SK-N-SH (cell line): ENCODE data around the gene RBPJL. TPM values are rescaled to one million over a fixed set of nuclear protein-coding genes. Genes with fewer than 3 reads are reported as not detected.

Experiments used
- CTCF ChIA-PET: fragments of 300-600, 350-600 bp; formaldehyde crosslinking; extraction: SDS; loops from one replicate; lab custom pipeline; 2021; lab: Yijun Ruan, JAX
- POLR2A ChIA-PET: fragments of 350-600 bp; sonication (Branson Sonifier 250); formaldehyde crosslinking; extraction: SDS; loops from one replicate; lab custom pipeline; 2020; ENCODE audit warnings: antibody characterized with exemption, inconsistent platforms; lab: Yijun Ruan, JAX
- DNase-seq: peaks from one replicate; pipeline ENCODE4 v3.0.0; 2012
- H2AFZ ChIP-seq: fragments of 200-600 bp; sonication (generic); 2 replicates; pipeline ENCODE4 v1.8.1; 2016; ENCODE audit warnings: antibody characterized with exemption, mild to moderate bottlenecking, low read depth
- H3F3A ChIP-seq: fragments of 200-600 bp; sonication (generic); replicated peaks from 2 replicates; pipeline ENCODE3; 2016; ENCODE audit warnings: antibody characterized with exemption, mild to moderate bottlenecking; ENCODE audit not compliant: insufficient read depth
- H3K27ac ChIP-seq, 2 experiments: fragments of 200-500 bp in 1 of 2; fragments of 200-600 bp in 1 of 2; sonication (Bioruptor generic) in 1 of 2; sonication (generic), shearing (Covaris generic) in 1 of 2; 2 replicates each; pipeline versions ENCODE4 v1.5.1 to v1.6.1; 2014 to 2016; ENCODE audit warnings: low read depth in 2 of 2, inconsistent platforms in 1 of 2, low read length in 1 of 2, mild to moderate bottlenecking in 1 of 2, mixed read lengths in 1 of 2
- H3K27me3 ChIP-seq: fragments of 200-600 bp; sonication (generic), shearing (Covaris generic); 2 replicates; pipeline ENCODE4 v1.6.1; 2016; ENCODE audit warnings: mixed run types; ENCODE audit not compliant: insufficient read depth
- H3K36me3 ChIP-seq, 2 experiments: fragments of 200-500 bp in 1 of 2; fragments of 200-600 bp in 1 of 2; sonication (Bioruptor generic) in 1 of 2; sonication (generic) in 1 of 2; replicated peaks in 1 of 2; 2 replicates each; pipeline versions ENCODE3 to v1.5.1; 2014 to 2016; ENCODE audit warnings: low read length in 1 of 2, mild to moderate bottlenecking in 1 of 2; ENCODE audit not compliant: insufficient read depth in 2 of 2, control insufficient read depth in 1 of 2
- H3K4me1 ChIP-seq, 2 experiments: fragments of 200-500 bp in 1 of 2; fragments of 200-600 bp in 1 of 2; sonication (Bioruptor generic) in 1 of 2; sonication (generic), shearing (Covaris generic) in 1 of 2; 2 replicates each; pipeline versions ENCODE4 v1.5.1 to v1.6.1; 2014 to 2016; ENCODE audit warnings: low read depth in 1 of 2, low read length in 1 of 2, mixed run types in 1 of 2; ENCODE audit not compliant: insufficient read depth in 2 of 2, control insufficient read depth in 1 of 2
- H3K4me2 ChIP-seq: fragments of 200-600 bp; sonication (generic), shearing (Covaris generic); 2 replicates; pipeline ENCODE4 v1.6.1; 2017; ENCODE audit warnings: mixed run types
- H3K4me3 ChIP-seq, 2 experiments: fragments of 200-500 bp in 1 of 2; fragments of 200-600 bp in 1 of 2; sonication (Bioruptor generic) in 1 of 2; sonication (generic), shearing (Covaris generic) in 1 of 2; 2 replicates each; pipeline versions ENCODE4 v1.5.1 to v1.8.1; 2014 to 2016; ENCODE audit warnings: low read depth in 2 of 2, inconsistent platforms in 1 of 2, low read length in 1 of 2, mild to moderate bottlenecking in 1 of 2, mixed read lengths in 1 of 2, moderate library complexity in 1 of 2
- H3K79me2 ChIP-seq: fragments of 200-600 bp; sonication (generic); 2 replicates; pipeline ENCODE4 v1.8.1; 2017; ENCODE audit warnings: mild to moderate bottlenecking; ENCODE audit not compliant: insufficient read depth
- H3K9ac ChIP-seq: fragments of 200-600 bp; sonication (generic); 2 replicates; pipeline ENCODE4 v1.6.1; 2017; ENCODE audit warnings: mixed run types
- H3K9me2 ChIP-seq: fragments of 200-600 bp; sonication (generic); 2 replicates; pipeline ENCODE4 v1.6.1; 2017; ENCODE audit warnings: mixed run types
- H3K9me3 ChIP-seq: fragments of 200-600 bp; sonication (generic); 2 replicates; pipeline ENCODE4 v1.6.1; 2017; ENCODE audit warnings: mixed run types, mild to moderate bottlenecking, moderate library complexity
- H4K20me1 ChIP-seq: fragments of 200-600 bp; sonication (generic); 2 replicates; pipeline ENCODE4 v1.6.1; 2017; ENCODE audit warnings: mild to moderate bottlenecking, mixed run types; ENCODE audit not compliant: insufficient read depth
- CHD2 ChIP-seq: fragments of 150-350 bp; IDR thresholded peaks from 2 replicates; pipeline ENCODE4 v1.6.1; 2018; ENCODE audit warnings: low read length; ENCODE audit not compliant: partially characterized antibody
- ELF1 ChIP-seq: IDR thresholded peaks from 2 replicates; pipeline ENCODE4 v1.4.0; 2012
- FOXJ3 ChIP-seq: sonication (generic); formaldehyde crosslinking; IDR thresholded peaks from 2 replicates; pipeline ENCODE4 v1.5.1; 2020; ENCODE audit warnings: mild to moderate bottlenecking, missing genetic modification reagents
- GABPA ChIP-seq: IDR thresholded peaks from 2 replicates; pipeline ENCODE4 v1.4.0; 2012; ENCODE audit warnings: low read depth, mild to moderate bottlenecking
- GATA2 ChIP-seq: sonication (generic); formaldehyde crosslinking; IDR thresholded peaks from 2 replicates; pipeline ENCODE4 v1.5.0; 2020; ENCODE audit warnings: mild to moderate bottlenecking, missing genetic modification reagents
- IRF3 ChIP-seq: fragments of 150-350 bp; IDR thresholded peaks from 2 replicates; pipeline ENCODE4 v1.6.1; 2016; ENCODE audit warnings: mild to moderate bottlenecking, low read depth, low read length
- MAX ChIP-seq: IDR thresholded peaks from 2 replicates; pipeline ENCODE4 v1.4.0; 2012; ENCODE audit warnings: low read depth
- MEF2A ChIP-seq: IDR thresholded peaks from 2 replicates; pipeline ENCODE4 v1.4.0; 2012; ENCODE audit warnings: low read depth, borderline replicate concordance
- NRF1 ChIP-seq: IDR thresholded peaks from 2 replicates; pipeline ENCODE4 v1.6.1; 2012; ENCODE audit warnings: low read depth, mild to moderate bottlenecking, low read length
- POLR2AphosphoS5 ChIP-seq: IDR thresholded peaks from 2 replicates; pipeline ENCODE4 v1.6.1; 2012; ENCODE audit warnings: low read depth, low read length
- RCOR1 ChIP-seq: fragments of 150-350 bp; IDR thresholded peaks from 2 replicates; pipeline ENCODE4 v1.6.1; 2017; ENCODE audit warnings: antibody characterized with exemption, low read length
- RFX5 ChIP-seq: IDR thresholded peaks from 2 replicates; pipeline ENCODE4 v1.6.1; 2012; ENCODE audit warnings: mild to moderate bottlenecking, improper control_type of control experiment, low read length
- SIN3A ChIP-seq: IDR thresholded peaks from 2 replicates; pipeline ENCODE4 v1.6.1; 2012; ENCODE audit warnings: low read depth, mild to moderate bottlenecking, low read length, moderate library complexity, borderline replicate concordance
- SMC3 ChIP-seq: IDR thresholded peaks from 2 replicates; pipeline ENCODE4 v1.6.1; 2012; ENCODE audit warnings: low read depth, low read length, improper control_type of control experiment
- TAF1 ChIP-seq: IDR thresholded peaks from 2 replicates; pipeline ENCODE4 v1.6.1; 2012; ENCODE audit warnings: low read depth, mild to moderate bottlenecking, low read length, moderate library complexity, borderline replicate concordance
- TCF12 ChIP-seq: IDR thresholded peaks from 2 replicates; pipeline ENCODE4 v1.4.0; 2012
- USF1 ChIP-seq: IDR thresholded peaks from 2 replicates; pipeline ENCODE4 v1.4.0; 2012; ENCODE audit warnings: low read depth, borderline replicate concordance
- USF2 ChIP-seq: fragments of 150-350 bp; IDR thresholded peaks from 2 replicates; pipeline ENCODE4 v1.6.1; 2017; ENCODE audit warnings: antibody characterized with exemption, low read length, low read depth, borderline replicate concordance
- WGBS: methylation state at CpG from one replicate; pipeline ENCODE4 v1.1.6; 2017; ENCODE audit warnings: low lambda C conversion rate; 5-methylcytosine and 5-hydroxymethylcytosine counted together
- polyA plus RNA-seq, 3 experiments: library from polyadenylated mRNA; depleted of rRNA; stranded (reverse); fragments of >200 nt; gene quantifications; 2 replicates each; pipeline ENCODE4 v1.2.3, GENCODE V29; 2012

Gene RBPJL
- polyA plus RNA-seq, 1 of the 3 experiments (the other 2 are of a cell fraction) = not detected

GRCh38 chr20:45316150-45317080 lies 9.8 kb downstream of the RBPJL start:
- H3K9me3 ChIP-seq = no peaks in the 10 kb centered on the region
- H3K4me2 ChIP-seq = no peak overlapping the region
- H2AFZ ChIP-seq = no peak overlapping the region
- ChIA-PET CTCF (interaction anchor here (0.6 to 9.8 kb wide), 11 partner anchors 9 to 455 kb away, joined by 3 to 122 read pairs (median 6); partner anchors contain the start of gene SYS1), POLR2A (no interaction called here)
- H3K4me3 ChIP-seq = no peak overlapping the region
- no peak overlapping the region for H3K27ac ChIP-seq
- 35% methylated on average over 26 of the region's 71 CpGs for WGBS
- H3K79me2 ChIP-seq = no peaks in the 10 kb centered on the region
- H3K36me3 ChIP-seq = no peaks in the 10 kb centered on the region
- no peak overlapping the region for H3K9ac ChIP-seq
- H3K9me2 ChIP-seq = no peaks in the 10 kb centered on the region
- TF ChIP-seq USF2 = no peak
- no peak for TF ChIP-seq RCOR1
- no peak for TF ChIP-seq MAX
- no peak for TF ChIP-seq SMC3
- no peak for TF ChIP-seq ELF1
- no peak for TF ChIP-seq USF1
- TF ChIP-seq GATA2 (CRISPR knock-in tag) = no peak
- no peak for TF ChIP-seq TAF1
- TF ChIP-seq NRF1 = no peak
- no peak for TF ChIP-seq RFX5
- TF ChIP-seq POLR2AphosphoS5 = no peak
- no peak for TF ChIP-seq FOXJ3 (CRISPR knock-in tag)
- TF ChIP-seq MEF2A = no peak
- TF ChIP-seq SIN3A = no peak
- TF ChIP-seq TCF12 = no peak
- TF ChIP-seq IRF3 = no peak
- no peak for TF ChIP-seq CHD2
- no peak for TF ChIP-seq GABPA
- no peak for DNase-seq
- H4K20me1 ChIP-seq = no peaks in the 10 kb centered on the region
- H3F3A ChIP-seq = no peaks in the 10 kb centered on the region
- H3K27me3 ChIP-seq = peaks cover 12% of the 10 kb centered on the region; the same call in 1 of the 2 replicates
- H3K4me1 ChIP-seq = no peaks in the 10 kb centered on the region
